IPS DF 6.9 (cell line): ENCODE measurements around the gene POLL.
"Not testable (repeated sequence)": the region's sequence is repeated elsewhere in the genome, so short reads cannot be mapped to it uniquely, and the experiment has no call there.

Experiments
- DNase-seq: peaks from one replicate; pipeline ENCODE4 v3.0.0-alpha.2; 2013; ENCODE audit warnings: low read depth, low spot score
- H3K27ac ChIP-seq: one replicate; pipeline ENCODE4 v1.5.1; 2013; ENCODE audit warnings: low read length, control low read depth
- H3K27me3 ChIP-seq: 2 replicates; pipeline ENCODE4 v1.6.1; 2013; ENCODE audit warnings: mild to moderate bottlenecking, low read length; ENCODE audit not compliant: control insufficient read depth, insufficient read depth
- H3K36me3 ChIP-seq: 2 replicates; pipeline ENCODE4 v1.6.1; 2013; ENCODE audit warnings: low read length; ENCODE audit not compliant: control insufficient read depth, insufficient read depth
- H3K4me1 ChIP-seq: 2 replicates; pipeline ENCODE4 v1.6.1; 2013; ENCODE audit warnings: low read length; ENCODE audit not compliant: control insufficient read depth, insufficient read depth
- H3K4me3 ChIP-seq: 2 replicates; pipeline ENCODE4 v1.5.1; 2013; ENCODE audit warnings: mild to moderate bottlenecking, low read length
- H3K9me3 ChIP-seq: 2 replicates; pipeline ENCODE4 v1.6.1; 2013; ENCODE audit warnings: low read length, inconsistent platforms; ENCODE audit not compliant: control insufficient read depth, insufficient read depth
- WGBS: extraction: QIAGEN DNeasy Blood & Tissue Kit; methylation state at CpG from one replicate; pipeline ENCODE4 v1.1.7; 2013; ENCODE audit warnings: mixed read lengths, missing lambda C conversion rate; ENCODE audit not compliant: insufficient read length, insufficient coverage; 5-methylcytosine and 5-hydroxymethylcytosine counted together

The POLL gene

GRCh38 chr10:101587725-101588653, at the start of gene POLL, which contains the start of gene DPCD:
Gene POLL, minus strand, starts transcription at chr10:101588257. Its CDS starts 897 bp downstream, at chr10:101587360.
Gene DPCD, plus strand, starts transcription at chr10:101588321. Its CDS starts 16 bp downstream, at chr10:101588337.
- H3K4me1 ChIP-seq, result no peaks in the 10 kb centered on the region
- no peaks in the 10 kb centered on the region for H3K9me3 ChIP-seq
- no CpG with 5 or more reads among the region's 50 CpGs for WGBS
- H3K27ac ChIP-seq, result no peak within 1 kb of the TSS
- no peaks in the 10 kb centered on the region for H3K27me3 ChIP-seq
- H3K36me3 ChIP-seq, result no peaks in the 10 kb centered on the region; the same call in 1 of the 2 replicates
- DNase-seq, result peak; percentile 91
- H3K4me3 ChIP-seq, result peak within 1 kb of the TSS; percentile 88

GRCh38 chr10:101633510-101633909, 45.5 kb upstream of the POLL start:
- not testable (repeated sequence) for H3K36me3 ChIP-seq, H3K4me1 ChIP-seq, H3K9me3 ChIP-seq, H3K27ac ChIP-seq, H3K27me3 ChIP-seq, H3K4me3 ChIP-seq, DNase-seq
- no CpG with 5 or more reads among the region's 4 CpGs for WGBS

DNA sequence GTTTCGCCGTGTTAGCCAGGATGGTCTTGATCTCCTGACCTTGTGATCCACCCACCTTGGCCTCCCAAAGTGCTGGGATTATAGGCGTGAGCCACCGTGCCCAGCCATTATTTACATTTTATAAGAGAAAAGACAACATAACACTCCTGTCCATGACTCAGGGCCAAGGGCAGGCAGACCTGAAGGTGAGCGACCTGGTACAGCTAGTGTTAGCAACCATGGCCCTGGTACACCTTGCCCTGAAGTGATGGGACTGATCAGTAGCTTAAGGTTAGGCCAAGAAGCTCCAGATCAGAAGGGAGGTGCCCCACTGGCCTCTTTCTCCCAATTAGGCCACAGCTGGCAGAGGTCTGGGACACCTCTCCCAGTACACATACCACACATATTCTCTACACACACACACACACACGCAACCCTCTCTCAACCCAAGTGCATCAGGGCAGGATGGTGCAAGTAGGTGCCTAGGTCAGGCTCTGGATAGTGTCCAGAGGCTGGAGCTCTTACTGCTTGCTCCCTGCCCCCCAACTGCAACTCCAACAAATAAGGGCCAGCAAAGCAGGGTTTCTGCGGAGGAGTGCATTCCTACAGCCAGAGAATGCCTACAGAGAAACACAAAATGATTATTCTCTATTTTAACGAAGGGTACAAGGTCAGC, 43.9 kb upstream of the POLL start:
- no peak overlapping the region for H3K27ac ChIP-seq
- H3K27me3 ChIP-seq, result no peaks in the 10 kb centered on the region
- no CpG with 5 or more reads among the region's 8 CpGs for WGBS
- DNase-seq, result no peak
- H3K9me3 ChIP-seq, result no peaks in the 10 kb centered on the region
- H3K36me3 ChIP-seq, result no peaks in the 10 kb centered on the region
- H3K4me1 ChIP-seq, result peaks cover 2% of the 10 kb centered on the region; the same call in 1 of the 2 replicates
- H3K4me3 ChIP-seq, result no peak overlapping the region

DNA sequence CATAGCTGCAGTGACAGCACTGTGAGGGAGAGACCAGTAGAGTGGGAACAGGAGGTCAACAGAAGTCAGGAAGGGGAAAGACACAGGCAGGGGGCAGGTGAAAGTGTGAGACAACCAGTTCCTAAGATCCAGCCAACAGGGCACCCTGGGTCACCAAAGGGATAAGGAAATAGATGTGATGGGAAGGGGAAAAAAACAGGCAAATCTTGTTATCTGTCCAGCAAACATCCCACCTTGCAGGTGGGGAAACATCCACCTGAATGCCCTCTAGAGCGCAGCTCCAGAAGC, 42.5 kb upstream of the POLL start:
- H3K36me3 ChIP-seq, result no peaks in the 10 kb centered on the region
- H3K27me3 ChIP-seq, result no peaks in the 10 kb centered on the region
- H3K4me1 ChIP-seq, result peaks cover 2% of the 10 kb centered on the region; the same call in 1 of the 2 replicates
- no peaks in the 10 kb centered on the region for H3K9me3 ChIP-seq
- H3K27ac ChIP-seq, result no peak overlapping the region
- no CpG with 5 or more reads among the region's 1 CpG for WGBS
- no peak overlapping the region for H3K4me3 ChIP-seq
- DNase-seq, result no peak

- no peaks in the 10 kb centered on the region for H3K9me3 ChIP-seq
- peaks cover 2% of the 10 kb centered on the region; the same call in 1 of the 2 replicates for H3K4me1 ChIP-seq
- WGBS, result no CpG with 5 or more reads among the region's 13 CpGs
- H3K4me3 ChIP-seq, result no peak overlapping the region
- no peaks in the 10 kb centered on the region for H3K36me3 ChIP-seq
- H3K27ac ChIP-seq, result no peak overlapping the region
- H3K27me3 ChIP-seq, result no peaks in the 10 kb centered on the region
- no peak for DNase-seq
These were observed 42.0 kb upstream of the POLL start for GRCh38 chr10:101629837-101630632.

GRCh38 chr10:101625821-101626412, 37.9 kb upstream of the POLL start:
- no peak for DNase-seq

DNA sequence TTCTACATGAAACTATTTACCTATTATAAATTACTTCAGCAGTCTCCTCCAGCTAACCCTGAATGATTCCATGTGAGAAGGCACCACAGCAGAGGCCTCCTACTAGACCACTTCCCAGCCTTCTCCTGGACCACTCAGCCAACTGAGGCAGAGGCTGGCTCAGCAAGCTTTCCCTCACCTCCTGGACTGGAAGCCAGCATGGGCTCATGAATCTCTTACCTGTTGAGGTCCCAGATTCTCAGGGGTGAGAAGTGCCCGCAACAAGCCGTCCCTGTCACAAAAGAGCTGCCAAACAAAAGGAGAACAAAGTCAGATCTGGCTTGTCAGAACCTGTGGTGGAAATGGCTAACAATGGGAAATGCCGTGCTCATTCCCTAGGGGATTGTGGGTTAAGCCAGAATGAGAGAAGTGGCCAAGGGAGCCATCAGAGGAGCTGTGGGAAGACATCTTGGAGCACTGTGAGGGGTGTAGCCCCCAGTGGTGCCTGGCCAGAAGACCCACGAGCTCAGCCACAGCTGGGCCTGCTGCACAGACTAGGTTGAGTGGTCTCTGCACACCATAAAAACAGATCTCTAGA, 36.6 kb upstream of the POLL start:
- no peak overlapping the region for H3K27ac ChIP-seq
- H3K36me3 ChIP-seq, result no peaks in the 10 kb centered on the region
- no peaks in the 10 kb centered on the region for H3K4me1 ChIP-seq
- H3K27me3 ChIP-seq, result no peaks in the 10 kb centered on the region
- H3K9me3 ChIP-seq, result no peaks in the 10 kb centered on the region
- WGBS, result no CpG with 5 or more reads among the region's 4 CpGs
- DNase-seq, result no peak
- H3K4me3 ChIP-seq, result no peak overlapping the region

More at GRCh38 chr10:101625821-101626412, 37.9 kb upstream of the POLL start:
- no peaks in the 10 kb centered on the region for H3K36me3 ChIP-seq
- no CpG with 5 or more reads among the region's 1 CpG for WGBS
- no peaks in the 10 kb centered on the region for H3K9me3 ChIP-seq
- no peak overlapping the region for H3K4me3 ChIP-seq
- H3K4me1 ChIP-seq, result no peaks in the 10 kb centered on the region
- H3K27me3 ChIP-seq, result no peaks in the 10 kb centered on the region
- H3K27ac ChIP-seq, result no peak overlapping the region

GRCh38 chr10:101623528-101623927, 35.5 kb upstream of the POLL start:
- Histone ChIP-seq H3K36me3 (no peaks in the 10 kb centered on the region), H3K27ac (no peak overlapping the region), H3K27me3 (no peaks in the 10 kb centered on the region), H3K4me3 (no peak overlapping the region), H3K9me3 (no peaks in the 10 kb centered on the region), H3K4me1 (no peaks in the 10 kb centered on the region)
- DNase-seq, result no peak
- WGBS, result no CpG with 5 or more reads among the region's 1 CpG

GRCh38 chr10:101619983-101620382, 31.9 kb upstream of the POLL start:
- Histone ChIP-seq H3K4me1 (peaks cover 5% of the 10 kb centered on the region), H3K36me3 (no peaks in the 10 kb centered on the region), H3K27ac (no peak overlapping the region), H3K27me3 (no peaks in the 10 kb centered on the region), H3K4me3 (no peak overlapping the region), H3K9me3 (no peaks in the 10 kb centered on the region)
- DNase-seq, result no peak
- WGBS, result no CpG with 5 or more reads among the region's 6 CpGs
